Nephron progenitor cell (in vitro differentiated cells): Measurements from ENCODE around the gene MKLN1.

ENCODE experiments used
- DNase-seq: peaks from one replicate; pipeline ENCODE4 v3.0.0; 2021
- H3K27ac Mint-ChIP-seq: 2 replicates; pipeline ENCODE4 v1.8.0; 2021; ENCODE audit warnings: mild to moderate bottlenecking, moderate library complexity, mixed read lengths
- H3K27me3 Mint-ChIP-seq: 2 replicates; pipeline ENCODE4 v1.8.0; 2021; ENCODE audit warnings: mild to moderate bottlenecking, low read depth, mixed read lengths; ENCODE audit not compliant: poor library complexity
- H3K36me3 Mint-ChIP-seq: 2 replicates; pipeline ENCODE4 v1.8.0; 2021; ENCODE audit warnings: low read depth, mixed read lengths
- H3K4me1 Mint-ChIP-seq: 2 replicates; pipeline ENCODE4 v1.8.0; 2021; ENCODE audit warnings: mixed read lengths
- H3K4me3 Mint-ChIP-seq: 2 replicates; pipeline ENCODE4 v1.8.0; 2021; ENCODE audit warnings: mild to moderate bottlenecking, moderate library complexity, mixed read lengths
- H3K9me3 Mint-ChIP-seq: 2 replicates; pipeline ENCODE4 v1.8.0; 2021; ENCODE audit warnings: mild to moderate bottlenecking, moderate library complexity, mixed read lengths
- TF ChIP-seq, protein P1 (sequence below): fragments of 200-600 bp; sonication (generic); IDR thresholded peaks from 2 replicates; pipeline ENCODE4 v1.5.0; 2021; ENCODE audit warnings: antibody characterized with exemption

Gene MKLN1

DNA sequence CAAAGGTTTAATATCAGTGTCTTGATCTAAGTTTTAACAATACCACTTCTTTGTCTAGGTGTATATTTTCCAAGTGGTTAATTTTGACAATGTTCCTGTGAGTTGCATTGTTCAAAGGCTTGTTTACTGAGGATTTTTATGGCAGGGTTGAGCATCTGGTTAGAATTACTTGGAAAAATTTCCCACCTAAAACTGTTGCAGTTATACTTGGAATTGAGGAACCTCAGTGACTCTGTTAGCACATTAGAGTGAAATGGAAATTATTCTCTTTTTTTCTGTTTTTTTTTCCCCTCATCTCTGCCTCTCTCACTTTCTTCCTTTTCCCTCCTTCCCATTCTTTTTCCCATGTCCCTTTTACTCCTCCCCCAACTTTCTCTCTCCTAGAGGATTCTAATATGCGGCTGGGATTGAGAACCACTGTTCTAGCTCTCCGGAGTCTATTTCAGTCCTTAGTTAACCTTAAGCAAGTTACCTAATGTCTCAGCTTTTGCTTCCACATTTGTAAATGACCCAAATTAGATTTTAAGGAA is 121.8 kb downstream of the MKLN1 start:
- Mint-ChIP-seq H3K36me3 (peaks cover 50% of the 10 kb centered on the region), H3K27me3 (no peaks in the 10 kb centered on the region), H3K9me3 (no peaks in the 10 kb centered on the region), H3K4me1 (no peaks in the 10 kb centered on the region), H3K27ac (peak overlapping the region; percentile 15), H3K4me3 (no peak overlapping the region)
- DNase-seq, result no peak
- TF ChIP-seq, protein P1, sequence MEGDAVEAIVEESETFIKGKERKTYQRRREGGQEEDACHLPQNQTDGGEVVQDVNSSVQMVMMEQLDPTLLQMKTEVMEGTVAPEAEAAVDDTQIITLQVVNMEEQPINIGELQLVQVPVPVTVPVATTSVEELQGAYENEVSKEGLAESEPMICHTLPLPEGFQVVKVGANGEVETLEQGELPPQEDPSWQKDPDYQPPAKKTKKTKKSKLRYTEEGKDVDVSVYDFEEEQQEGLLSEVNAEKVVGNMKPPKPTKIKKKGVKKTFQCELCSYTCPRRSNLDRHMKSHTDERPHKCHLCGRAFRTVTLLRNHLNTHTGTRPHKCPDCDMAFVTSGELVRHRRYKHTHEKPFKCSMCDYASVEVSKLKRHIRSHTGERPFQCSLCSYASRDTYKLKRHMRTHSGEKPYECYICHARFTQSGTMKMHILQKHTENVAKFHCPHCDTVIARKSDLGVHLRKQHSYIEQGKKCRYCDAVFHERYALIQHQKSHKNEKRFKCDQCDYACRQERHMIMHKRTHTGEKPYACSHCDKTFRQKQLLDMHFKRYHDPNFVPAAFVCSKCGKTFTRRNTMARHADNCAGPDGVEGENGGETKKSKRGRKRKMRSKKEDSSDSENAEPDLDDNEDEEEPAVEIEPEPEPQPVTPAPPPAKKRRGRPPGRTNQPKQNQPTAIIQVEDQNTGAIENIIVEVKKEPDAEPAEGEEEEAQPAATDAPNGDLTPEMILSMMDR, result no peak

DNA sequence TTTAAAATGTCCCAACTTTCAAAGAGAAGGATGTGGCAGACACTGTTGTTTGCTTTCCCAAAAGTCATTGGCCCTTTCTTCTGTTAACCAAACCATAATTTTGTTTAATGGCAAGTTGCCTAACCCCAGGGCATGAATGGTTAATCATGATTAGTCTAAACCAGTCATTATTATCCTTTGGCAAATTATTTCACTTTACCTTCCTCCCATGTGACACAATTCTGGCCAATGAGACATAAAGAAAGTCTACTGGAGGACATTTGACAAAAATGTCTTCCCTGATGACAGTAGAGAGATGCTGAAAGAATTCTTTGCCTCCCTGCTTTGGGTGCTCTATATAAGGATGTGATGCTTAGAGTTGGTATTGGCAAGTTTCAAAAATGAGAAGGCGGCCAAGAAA is 126.8 kb downstream of the MKLN1 start:
- no peak for DNase-seq
- H3K9me3 Mint-ChIP-seq, result no peaks in the 10 kb centered on the region
- TF ChIP-seq, protein P1, result no peak
- no peaks in the 10 kb centered on the region for H3K27me3 Mint-ChIP-seq
- no peaks in the 10 kb centered on the region for H3K4me1 Mint-ChIP-seq
- H3K36me3 Mint-ChIP-seq, result peaks cover 51% of the 10 kb centered on the region
- no peak overlapping the region for H3K27ac Mint-ChIP-seq
- H3K4me3 Mint-ChIP-seq, result no peak overlapping the region

DNA sequence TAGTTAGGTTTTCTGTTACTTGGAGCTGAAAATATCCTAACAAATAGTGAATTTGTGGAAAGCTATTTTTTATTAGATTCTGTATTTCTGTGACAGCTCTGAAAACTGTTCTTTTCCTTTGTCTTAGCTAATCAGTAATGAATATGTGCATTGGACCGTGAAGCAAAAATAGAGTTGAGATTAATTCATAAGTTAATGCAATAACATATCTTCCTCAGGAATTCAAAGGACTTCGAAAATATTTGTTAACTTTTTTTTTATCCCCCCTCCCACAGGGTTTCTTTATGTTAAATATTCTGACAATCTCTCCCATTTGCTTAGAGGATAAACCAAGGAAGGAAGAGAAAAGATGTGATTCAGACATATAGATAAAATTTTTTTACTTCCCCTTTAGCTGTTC is 127.3 kb downstream of the MKLN1 start:
- peaks cover 51% of the 10 kb centered on the region for H3K36me3 Mint-ChIP-seq
- TF ChIP-seq, protein P1, result no peak
- H3K9me3 Mint-ChIP-seq, result no peaks in the 10 kb centered on the region
- H3K4me3 Mint-ChIP-seq, result no peak overlapping the region
- no peak for DNase-seq
- no peak overlapping the region for H3K27ac Mint-ChIP-seq
- no peaks in the 10 kb centered on the region for H3K27me3 Mint-ChIP-seq
- H3K4me1 Mint-ChIP-seq, result no peaks in the 10 kb centered on the region

DNA sequence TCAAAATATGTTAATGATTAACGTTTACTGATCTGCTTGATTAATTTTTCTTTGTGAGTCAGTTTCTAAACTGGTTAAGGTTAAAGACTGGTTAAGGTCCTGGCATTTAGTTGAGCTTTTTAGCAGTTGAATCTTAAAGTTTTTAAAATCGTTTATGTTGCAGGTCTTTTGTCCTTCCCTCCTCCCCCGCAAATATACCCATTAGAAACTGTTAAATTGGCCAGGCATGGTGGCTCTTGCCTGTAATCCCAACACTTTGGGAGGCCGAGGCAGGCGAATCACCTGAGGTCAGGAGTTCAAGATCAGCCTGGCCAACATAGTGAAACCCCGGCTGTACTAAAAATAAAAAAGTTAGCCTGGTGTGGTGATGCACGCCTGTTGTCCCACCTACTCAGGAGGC is 127.9 kb downstream of the MKLN1 start:
- TF ChIP-seq, protein P1, result no peak
- Mint-ChIP-seq H3K4me1 (no peaks in the 10 kb centered on the region), H3K27me3 (no peaks in the 10 kb centered on the region), H3K9me3 (no peaks in the 10 kb centered on the region), H3K4me3 (no peak overlapping the region), H3K27ac (peak overlapping the region; percentile 81), H3K36me3 (peaks cover 56% of the 10 kb centered on the region)
- no peak for DNase-seq

DNA sequence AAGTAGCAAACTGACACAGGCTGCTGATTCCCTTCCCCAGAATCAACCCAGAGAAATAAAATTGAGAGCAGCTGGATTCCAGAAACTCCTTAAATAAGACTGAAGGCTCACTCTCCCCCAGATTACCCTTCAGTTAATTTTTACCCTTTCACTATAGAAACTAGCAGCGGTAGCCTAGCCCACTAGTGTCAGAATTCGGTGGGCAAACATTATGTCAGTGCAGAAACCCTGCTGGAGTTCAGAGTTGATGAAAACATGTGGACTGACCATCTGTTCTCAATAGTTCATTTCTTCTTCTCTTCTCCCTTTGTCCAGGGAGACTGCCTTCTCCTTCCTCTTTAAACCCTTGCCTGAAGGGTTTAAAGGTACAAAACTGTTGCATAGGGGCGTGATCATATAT is 128.7 kb downstream of the MKLN1 start:
- Mint-ChIP-seq H3K9me3 (no peaks in the 10 kb centered on the region), H3K27me3 (no peaks in the 10 kb centered on the region), H3K36me3 (peaks cover 64% of the 10 kb centered on the region), H3K27ac (no peak overlapping the region), H3K4me1 (no peaks in the 10 kb centered on the region), H3K4me3 (no peak overlapping the region)
- no peak for DNase-seq
- TF ChIP-seq, protein P1, result no peak

DNA sequence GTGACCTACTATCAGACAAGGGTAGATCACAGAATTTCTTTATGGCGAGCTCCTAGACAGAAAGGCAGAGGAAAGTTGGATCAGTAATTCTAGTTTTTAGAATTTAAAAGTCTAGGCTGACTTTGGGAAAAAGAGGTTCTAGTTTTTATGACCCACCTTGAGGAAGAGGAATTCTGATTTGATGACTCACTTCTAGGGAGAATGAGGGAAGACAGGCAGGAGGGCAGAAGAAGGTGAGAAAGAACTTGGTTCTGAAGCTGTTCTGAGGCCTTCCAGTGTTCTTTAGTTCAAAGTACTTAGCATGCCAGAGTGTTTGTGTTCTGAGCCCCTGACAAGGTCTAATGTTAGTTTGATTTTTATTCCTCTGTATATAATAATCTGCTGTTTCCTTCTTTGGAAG is 131.6 kb downstream of the MKLN1 start:
- Mint-ChIP-seq H3K4me3 (no peak overlapping the region), H3K27ac (peak overlapping the region; percentile 94), H3K27me3 (no peaks in the 10 kb centered on the region), H3K4me1 (no peaks in the 10 kb centered on the region), H3K36me3 (peaks cover 77% of the 10 kb centered on the region), H3K9me3 (no peaks in the 10 kb centered on the region)
- DNase-seq, result no peak
- TF ChIP-seq, protein P1, result no peak
